NT2/D1 (cell line): ENCODE measurements around the gene SH3BP4.

Experiments used
- SUZ12 ChIP-seq: IDR thresholded peaks from 2 replicates; pipeline ENCODE4 v1.6.1; 2011; ENCODE audit not compliant: insufficient read length, insufficient read depth; ENCODE audit errors: extremely low read depth
- YY1 ChIP-seq: IDR thresholded peaks from 2 replicates; pipeline ENCODE4 v1.6.1; 2011; ENCODE audit not compliant: insufficient read length, insufficient read depth
- ZNF274 ChIP-seq: IDR thresholded peaks from 2 replicates; pipeline ENCODE4 v1.6.1; 2011; ENCODE audit warnings: mild to moderate bottlenecking, low read depth, low read length

DNA sequence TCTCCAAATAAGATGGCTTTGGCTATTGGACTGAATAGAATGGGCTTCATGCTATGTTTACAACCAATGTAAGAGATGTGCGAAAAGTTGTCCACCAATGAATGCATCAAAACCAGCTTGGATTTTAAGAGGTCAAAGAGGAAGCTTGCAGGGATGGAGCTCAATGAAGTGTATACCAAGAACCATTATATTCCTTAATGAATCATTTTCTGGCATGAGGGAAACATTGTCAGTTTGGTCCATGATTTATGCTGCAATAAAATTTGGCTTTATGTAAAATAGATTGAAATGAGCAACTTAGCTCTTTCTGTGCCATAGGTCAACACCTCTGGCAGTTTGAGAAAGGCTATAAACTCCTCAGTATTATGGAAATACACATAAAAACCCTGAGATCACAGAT is 107.3 kb downstream of the SH3BP4 start:
- TF ChIP-seq ZNF274 (no peak), YY1 (no peak), SUZ12 (no peak)
